Activated CD8-positive, alpha-beta T cell treated with anti-CD3 and anti-CD28 coated beads, Interleukin-2, amount 10 ng/mL, durations not matched to agents 7 days and 5 days (primary cell): ENCODE data around the gene HASPIN. TPM values are rescaled to one million over a fixed set of nuclear protein-coding genes. Genes with fewer than 3 reads are reported as not detected.

Source experiments
- ATAC-seq: fragments of 150-1000 bp; cut with Tn5 transposase; one replicate; pipeline ENCODE4 v1.10.0; 2021; ENCODE audit warnings: moderate library complexity
- CTCF ChIA-PET: fragments of 350-600 bp; sonication (Branson Sonifier 250); formaldehyde crosslinking; loops from one replicate; lab custom pipeline; 2021; ENCODE audit warnings: antibody characterized with exemption; lab: Charles Lee
- POLR2A ChIA-PET: fragments of 350-600 bp; sonication (Branson Sonifier 250); formaldehyde crosslinking; loops from one replicate; lab custom pipeline; 2021; ENCODE audit warnings: antibody characterized with exemption; lab: Charles Lee
- DNase-seq: peaks from one replicate; pipeline ENCODE4 v3.0.0-alpha.2; 2020
- H3K27ac Mint-ChIP-seq: one replicate; pipeline ENCODE4 v1.8.0; 2021; ENCODE audit warnings: mild to moderate bottlenecking, mixed read lengths
- H3K27me3 Mint-ChIP-seq: one replicate; pipeline ENCODE4 v1.8.0; 2021; ENCODE audit warnings: low read depth, mixed read lengths
- H3K36me3 Mint-ChIP-seq: one replicate; pipeline ENCODE4 v1.8.0; 2021; ENCODE audit warnings: low read depth, mixed read lengths
- H3K4me1 Mint-ChIP-seq: one replicate; pipeline ENCODE4 v1.8.0; 2021; ENCODE audit warnings: low read depth, mixed read lengths
- H3K4me3 Mint-ChIP-seq: one replicate; pipeline ENCODE4 v1.8.0; 2021; ENCODE audit warnings: mild to moderate bottlenecking, mixed read lengths
- H3K9me3 Mint-ChIP-seq: one replicate; pipeline ENCODE4 v1.8.0; 2022; ENCODE audit warnings: mixed read lengths; ENCODE audit not compliant: insufficient read depth
- total RNA-seq, 2 experiments: library from RNA; stranded (reverse); gene quantifications; one replicate each; pipeline ENCODE4 v1.2.3, GENCODE V29; 2021

HASPIN gene
- total RNA-seq, 2 experiments from 2014 or later: 27.0 to 28.1 TPM

- no peak for DNase-seq
- ATAC-seq: no peak
- peaks cover 8% of the 10 kb centered on the region for H3K4me1 Mint-ChIP-seq
- H3K27ac Mint-ChIP-seq: no peak overlapping the region
- H3K36me3 Mint-ChIP-seq: peaks cover 3% of the 10 kb centered on the region
- no peaks in the 10 kb centered on the region for H3K27me3 Mint-ChIP-seq
- ChIA-PET CTCF (no interaction called here), POLR2A (interaction anchor here (0.6 kb wide), 1 partner anchor 19 kb away, joined by 3 read pairs; no protein-coding TSS in a partner anchor)
- H3K4me3 Mint-ChIP-seq: no peak overlapping the region
- H3K9me3 Mint-ChIP-seq: no peaks in the 10 kb centered on the region
These were observed 35.6 kb upstream of the HASPIN start for GRCh38 chr17:3688027-3688553.

- Mint-ChIP-seq H3K4me1 (peaks cover 8% of the 10 kb centered on the region), H3K27me3 (no peaks in the 10 kb centered on the region), H3K4me3 (no peak overlapping the region), H3K9me3 (no peaks in the 10 kb centered on the region), H3K27ac (no peak overlapping the region), H3K36me3 (peaks cover 3% of the 10 kb centered on the region)
- CTCF ChIA-PET: no interaction called here
- no peak for ATAC-seq
- no peak for DNase-seq
- POLR2A ChIA-PET: no interaction called here
These were observed 34.8 kb upstream of the HASPIN start for GRCh38 chr17:3688852-3689261.

- peaks cover 3% of the 10 kb centered on the region for H3K36me3 Mint-ChIP-seq
- peak overlapping the region; percentile 55 for H3K27ac Mint-ChIP-seq
- peaks cover 14% of the 10 kb centered on the region for H3K4me1 Mint-ChIP-seq
- no peak overlapping the region for H3K4me3 Mint-ChIP-seq
- no peaks in the 10 kb centered on the region for H3K9me3 Mint-ChIP-seq
- no peaks in the 10 kb centered on the region for H3K27me3 Mint-ChIP-seq
- DNase-seq (no peak), ATAC-seq (no peak)
- ChIA-PET CTCF (no interaction called here), POLR2A (no interaction called here)
These were observed 34.2 kb upstream of the HASPIN start for GRCh38 chr17:3689262-3690093.

- Mint-ChIP-seq H3K27me3 (no peaks in the 10 kb centered on the region), H3K4me1 (peaks cover 18% of the 10 kb centered on the region), H3K9me3 (no peaks in the 10 kb centered on the region), H3K36me3 (peaks cover 3% of the 10 kb centered on the region), H3K27ac (no peak overlapping the region), H3K4me3 (no peak overlapping the region)
- CTCF ChIA-PET: no interaction called here
- ATAC-seq (no peak), DNase-seq (no peak)
- POLR2A ChIA-PET: no interaction called here
These were observed 33.5 kb upstream of the HASPIN start for GRCh38 chr17:3690094-3690715.

- ChIA-PET POLR2A (no interaction called here), CTCF (interaction anchor here (1.0 to 1.6 kb wide), 2 partner anchors 9 to 19 kb away, joined by 3 to 5 read pairs; no protein-coding TSS in a partner anchor)
- peaks cover 25% of the 10 kb centered on the region for H3K4me1 Mint-ChIP-seq
- H3K27me3 Mint-ChIP-seq: no peaks in the 10 kb centered on the region
- no peaks in the 10 kb centered on the region for H3K9me3 Mint-ChIP-seq
- no peak for DNase-seq
- peaks cover 3% of the 10 kb centered on the region for H3K36me3 Mint-ChIP-seq
- no peak for ATAC-seq
- H3K27ac Mint-ChIP-seq: no peak overlapping the region
- H3K4me3 Mint-ChIP-seq: no peak overlapping the region
These were observed 32.1 kb upstream of the HASPIN start for GRCh38 chr17:3691617-3692067.

- no peaks in the 10 kb centered on the region for H3K27me3 Mint-ChIP-seq
- ATAC-seq (no peak), DNase-seq (no peak)
- ChIA-PET POLR2A (no interaction called here), CTCF (interaction anchor here (1.0 to 1.6 kb wide), 2 partner anchors 10 to 18 kb away, joined by 3 to 5 read pairs; no protein-coding TSS in a partner anchor)
- no peak overlapping the region for H3K27ac Mint-ChIP-seq
- peaks cover 32% of the 10 kb centered on the region for H3K4me1 Mint-ChIP-seq
- no peak overlapping the region for H3K4me3 Mint-ChIP-seq
- no peaks in the 10 kb centered on the region for H3K9me3 Mint-ChIP-seq
- H3K36me3 Mint-ChIP-seq: peaks cover 3% of the 10 kb centered on the region
These were observed 31.4 kb upstream of the HASPIN start for GRCh38 chr17:3692346-3692745.

- ChIA-PET POLR2A (no interaction called here), CTCF (interaction anchor here (1.2 to 4.1 kb wide), 4 partner anchors 11 to 153 kb away, joined by 3 to 19 read pairs (median 8); partner anchors contain the start of gene NCBP3)
- peaks cover 37% of the 10 kb centered on the region for H3K4me1 Mint-ChIP-seq
- peaks cover 8% of the 10 kb centered on the region for H3K36me3 Mint-ChIP-seq
- no peak overlapping the region for H3K27ac Mint-ChIP-seq
- H3K4me3 Mint-ChIP-seq: no peak overlapping the region
- no peaks in the 10 kb centered on the region for H3K9me3 Mint-ChIP-seq
- H3K27me3 Mint-ChIP-seq: no peaks in the 10 kb centered on the region
- DNase-seq: no peak
- ATAC-seq: no peak
These were observed 30.6 kb upstream of the HASPIN start for GRCh38 chr17:3693141-3693540.

- H3K9me3 Mint-ChIP-seq: peaks cover 5% of the 10 kb centered on the region
- H3K4me3 Mint-ChIP-seq: peak overlapping the region; percentile 70
- POLR2A ChIA-PET: interaction anchor here (1.3 kb wide), 1 partner anchor 103 kb away, joined by 4 read pairs; no protein-coding TSS in a partner anchor
- H3K36me3 Mint-ChIP-seq: peaks cover 8% of the 10 kb centered on the region
- DNase-seq (peak; percentile 57), ATAC-seq (no peak)
- H3K4me1 Mint-ChIP-seq: peaks cover 37% of the 10 kb centered on the region
- no peaks in the 10 kb centered on the region for H3K27me3 Mint-ChIP-seq
- no peak overlapping the region for H3K27ac Mint-ChIP-seq
- CTCF ChIA-PET: interaction anchor here (1.2 to 4.1 kb wide), 5 partner anchors 11 to 152 kb away, joined by 3 to 19 read pairs (median 3); partner anchors contain the start of gene NCBP3
These were observed 29.9 kb upstream of the HASPIN start for GRCh38 chr17:3693829-3694231.

- ChIA-PET CTCF (interaction anchor here (0.9 to 4.2 kb wide), 8 partner anchors 12 to 148 kb away, joined by 3 to 19 read pairs (median 6); partner anchors contain the start of gene HASPIN), POLR2A (interaction anchor here (0.9 to 3.2 kb wide), 9 partner anchors 12 to 188 kb away, joined by 3 to 31 read pairs (median 4); partner anchors contain the start of gene HASPIN)
- H3K27me3 Mint-ChIP-seq: no peaks in the 10 kb centered on the region
- ATAC-seq: peak; percentile 21
- H3K4me1 Mint-ChIP-seq: peaks cover 37% of the 10 kb centered on the region
- no peak overlapping the region for H3K27ac Mint-ChIP-seq
- no peak for DNase-seq
- peaks cover 6% of the 10 kb centered on the region for H3K36me3 Mint-ChIP-seq
- peak overlapping the region; percentile 70 for H3K4me3 Mint-ChIP-seq
- H3K9me3 Mint-ChIP-seq: peaks cover 5% of the 10 kb centered on the region
These were observed 28.5 kb upstream of the HASPIN start for GRCh38 chr17:3695129-3695722.

GRCh38 chr17:3695723-3696411 lies 27.8 kb upstream of the HASPIN start, which contains the start of gene P2RX5:
P2RX5 (minus strand) TSS chr17:3696155; CDS start chr17:3696005, 150 bp downstream.
- ChIA-PET CTCF (interaction anchor here (0.8 to 4.2 kb wide), 10 partner anchors 12 to 150 kb away, joined by 3 to 19 read pairs (median 5); partner anchors contain the start of genes HASPIN and NCBP3), POLR2A (interaction anchor here (0.9 to 3.2 kb wide), 8 partner anchors 11 to 187 kb away, joined by 3 to 31 read pairs (median 4); partner anchors contain the start of gene HASPIN)
- peak; percentile 78 for ATAC-seq
- Mint-ChIP-seq H3K27ac (peak within 1 kb of the TSS; percentile 87), H3K4me3 (peak within 1 kb of the TSS; percentile 86), H3K36me3 (peaks cover 6% of the 10 kb centered on the region), H3K4me1 (peaks cover 37% of the 10 kb centered on the region), H3K27me3 (no peaks in the 10 kb centered on the region), H3K9me3 (peaks cover 5% of the 10 kb centered on the region)
- DNase-seq: peak; percentile 71
